GM18526 (cell line): ENCODE measurements around the gene ONECUT1.

Experiments
- POLR2A ChIP-seq: IDR thresholded peaks from 3 replicates; pipeline ENCODE4 v1.6.1; 2011; ENCODE audit not compliant: insufficient read length; ENCODE audit errors: extremely low read depth

The ONECUT1 gene

GRCh38 chr15:52790169-52790708, at the start of gene ONECUT1:
Gene ONECUT1, minus strand, starts transcription at chr15:52790336. Its CDS starts 452 bp downstream, at chr15:52789884.
- no peak for TF ChIP-seq POLR2A

GRCh38 chr15:52834379-52834778, 44.2 kb upstream of the ONECUT1 start:
- no peak for TF ChIP-seq POLR2A

- no peak for TF ChIP-seq POLR2A
Measured at GRCh38 chr15:52822475-52822874, 32.3 kb upstream of the ONECUT1 start.

GRCh38 chr15:52819253-52819652, 29.1 kb upstream of the ONECUT1 start:
- no peak for TF ChIP-seq POLR2A

GRCh38 chr15:52808996-52809395, 18.9 kb upstream of the ONECUT1 start:
- no peak for TF ChIP-seq POLR2A

- TF ChIP-seq POLR2A, result no peak
Measured at GRCh38 chr15:52808441-52808840, 18.3 kb upstream of the ONECUT1 start.

- no peak for TF ChIP-seq POLR2A
Measured at GRCh38 chr15:52806284-52806655, 16.1 kb upstream of the ONECUT1 start.

GRCh38 chr15:52805351-52806283, 15.5 kb upstream of the ONECUT1 start:
- TF ChIP-seq POLR2A, result no peak

GRCh38 chr15:52804526-52805081, 14.5 kb upstream of the ONECUT1 start:
- no peak for TF ChIP-seq POLR2A

GRCh38 chr15:52803467-52804306, 13.6 kb upstream of the ONECUT1 start:
- TF ChIP-seq POLR2A, result no peak

GRCh38 chr15:52803108-52803466, 13.0 kb upstream of the ONECUT1 start:
- no peak for TF ChIP-seq POLR2A

GRCh38 chr15:52802110-52802509, 12.0 kb upstream of the ONECUT1 start:
- TF ChIP-seq POLR2A, result no peak

- no peak for TF ChIP-seq POLR2A
Measured at GRCh38 chr15:52801748-52802085, 11.6 kb upstream of the ONECUT1 start.

GRCh38 chr15:52800828-52801747, 11.0 kb upstream of the ONECUT1 start:
- no peak for TF ChIP-seq POLR2A
